Measurements from ENCODE around the gene CYB561A3. TPM values are rescaled to one million over a fixed set of nuclear protein-coding genes. Genes with fewer than 3 reads are reported as not detected.

The CYB561A3 gene
- total and polyA plus RNA-seq, 8 donors: 13.4 to 106 (median 20.8) TPM

DNA sequence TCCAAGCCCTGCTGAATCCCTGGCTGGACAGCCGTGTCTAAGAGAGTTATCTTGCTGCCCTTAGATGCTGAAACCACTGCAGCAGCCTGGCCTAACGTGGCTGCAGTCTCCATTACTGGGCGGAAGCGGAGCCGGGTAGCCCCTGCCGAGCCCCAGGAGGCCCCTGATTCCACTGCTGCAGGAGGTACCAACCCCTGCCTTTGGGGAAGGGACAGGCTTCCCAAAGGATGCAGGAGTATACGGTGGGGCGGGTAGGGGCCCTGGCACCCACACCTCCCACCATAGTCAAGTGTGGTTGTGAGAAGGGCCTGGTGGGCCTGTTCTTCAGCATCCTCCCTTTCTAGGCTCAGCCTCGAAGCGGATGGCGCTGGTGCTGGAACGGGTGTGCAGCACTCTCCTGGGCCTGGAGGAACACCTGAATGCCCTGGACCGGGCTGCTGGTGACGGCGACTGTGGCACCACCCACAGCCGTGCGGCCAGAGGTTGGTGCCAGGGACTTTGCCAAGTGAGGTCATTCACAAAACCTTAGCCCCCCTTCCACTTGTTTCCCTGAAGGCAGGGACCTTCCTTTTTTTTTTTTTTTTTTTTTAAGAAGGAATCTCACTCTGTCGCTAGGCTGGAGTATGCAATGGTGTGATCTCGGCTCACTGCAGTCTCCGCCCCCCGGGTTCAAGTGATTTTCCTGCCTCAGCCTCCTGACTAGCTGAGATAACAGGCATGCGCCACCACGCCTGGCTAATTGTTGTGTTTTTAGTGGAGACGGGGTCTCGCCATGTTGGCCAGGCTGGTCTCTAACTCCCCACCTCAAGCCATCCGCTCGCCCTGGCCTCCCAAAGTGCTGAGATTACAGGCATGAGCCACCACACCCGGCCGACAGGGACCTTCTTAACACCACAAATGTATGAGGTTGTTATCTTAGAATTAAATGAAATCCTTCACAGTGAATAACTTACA, 17.6 kb downstream of the CYB561A3 start:
- H3K27ac ChIP-seq: peak overlapping the region in 1 of 5 donors; percentile 3
- TF ChIP-seq EP300 (IDR thresholded peaks at IDR 0.05): no peak
- TF ChIP-seq POLR2AphosphoS5 (IDR thresholded peaks at IDR 0.05): no peak
- TF ChIP-seq POLR2A (IDR thresholded peaks at IDR 0.05): no peak
- TF ChIP-seq, protein P1, sequence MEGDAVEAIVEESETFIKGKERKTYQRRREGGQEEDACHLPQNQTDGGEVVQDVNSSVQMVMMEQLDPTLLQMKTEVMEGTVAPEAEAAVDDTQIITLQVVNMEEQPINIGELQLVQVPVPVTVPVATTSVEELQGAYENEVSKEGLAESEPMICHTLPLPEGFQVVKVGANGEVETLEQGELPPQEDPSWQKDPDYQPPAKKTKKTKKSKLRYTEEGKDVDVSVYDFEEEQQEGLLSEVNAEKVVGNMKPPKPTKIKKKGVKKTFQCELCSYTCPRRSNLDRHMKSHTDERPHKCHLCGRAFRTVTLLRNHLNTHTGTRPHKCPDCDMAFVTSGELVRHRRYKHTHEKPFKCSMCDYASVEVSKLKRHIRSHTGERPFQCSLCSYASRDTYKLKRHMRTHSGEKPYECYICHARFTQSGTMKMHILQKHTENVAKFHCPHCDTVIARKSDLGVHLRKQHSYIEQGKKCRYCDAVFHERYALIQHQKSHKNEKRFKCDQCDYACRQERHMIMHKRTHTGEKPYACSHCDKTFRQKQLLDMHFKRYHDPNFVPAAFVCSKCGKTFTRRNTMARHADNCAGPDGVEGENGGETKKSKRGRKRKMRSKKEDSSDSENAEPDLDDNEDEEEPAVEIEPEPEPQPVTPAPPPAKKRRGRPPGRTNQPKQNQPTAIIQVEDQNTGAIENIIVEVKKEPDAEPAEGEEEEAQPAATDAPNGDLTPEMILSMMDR (IDR thresholded peaks at IDR 0.05): no peak
- peaks cover 7 to 34% (median 26%) of the 10 kb centered on the region in 4 donors for H3K4me1 ChIP-seq
- no peak overlapping the region for H3K4me3 ChIP-seq
- intact Hi-C loops (cut with DNase I; ENCODE audit: low total_unique reads): loop anchor here (5.0 kb wide), 1 partner anchor 38 kb away; no protein-coding TSS in a partner anchor
- 88 to 94% (median 91%) methylated on average over 19 to 29 of the region's 29 CpGs for WGBS, 5 donors
- no peaks in the 10 kb centered on the region for H3K9me3 ChIP-seq
- no peaks in the 10 kb centered on the region for H3K27me3 ChIP-seq
- peaks cover 7 to 76% (median 66%) of the 10 kb centered on the region in 4 donors for H3K36me3 ChIP-seq
- DNase-seq: no peak

DNA sequence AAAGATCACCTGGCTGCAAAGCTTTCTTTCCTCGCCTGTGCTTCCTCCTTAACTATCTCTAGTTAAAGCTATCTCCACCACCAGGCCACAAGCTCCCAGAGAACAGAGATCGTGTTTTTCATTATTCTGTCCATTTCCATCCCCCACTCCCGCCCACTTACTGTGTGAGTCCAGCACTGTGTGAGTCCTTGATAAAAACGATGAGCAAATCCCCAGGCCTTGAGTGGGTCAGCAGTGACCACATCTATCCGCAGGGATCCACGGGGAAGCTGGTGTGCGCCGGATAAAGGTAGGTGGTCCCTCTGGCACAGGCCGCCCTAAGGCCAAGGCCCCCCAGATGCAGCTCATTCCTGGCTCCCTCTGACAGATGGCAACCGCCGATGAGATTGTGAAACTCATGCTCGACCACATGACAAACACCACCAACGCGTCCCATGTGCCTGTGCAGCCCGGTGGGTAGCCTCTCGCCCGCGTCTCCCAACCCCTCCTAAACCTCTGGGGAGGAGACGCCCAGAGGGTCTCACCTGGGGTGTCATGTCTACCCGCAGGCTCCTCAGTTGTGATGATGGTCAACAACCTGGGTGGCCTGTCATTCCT, 19.4 kb downstream of the CYB561A3 start:
- 91 to 95% (median 91%) methylated on average over 18 to 20 of the region's 20 CpGs for WGBS, 5 donors
- no peak for DNase-seq
- Histone ChIP-seq H3K4me1 (peaks cover 7 to 27% (median 20%) of the 10 kb centered on the region in 4 donors), H3K9me3 (no peaks in the 10 kb centered on the region), H3K27me3 (no peaks in the 10 kb centered on the region), H3K4me3 (no peak overlapping the region), H3K27ac (no peak overlapping the region), H3K36me3 (peaks cover 0 to 73% (median 62%) of the 10 kb centered on the region in 4 donors)
- no peak for TF ChIP-seq POLR2A (IDR thresholded peaks at IDR 0.05)
- no peak for TF ChIP-seq POLR2AphosphoS5 (IDR thresholded peaks at IDR 0.05)
- TF ChIP-seq, protein P1 (IDR thresholded peaks at IDR 0.05): no peak
- no peak for TF ChIP-seq EP300 (IDR thresholded peaks at IDR 0.05)
- intact Hi-C loops (cut with DNase I; ENCODE audit: low total_unique reads): loop anchor here (5.0 kb wide), 1 partner anchor 40 kb away; no protein-coding TSS in a partner anchor

DNA sequence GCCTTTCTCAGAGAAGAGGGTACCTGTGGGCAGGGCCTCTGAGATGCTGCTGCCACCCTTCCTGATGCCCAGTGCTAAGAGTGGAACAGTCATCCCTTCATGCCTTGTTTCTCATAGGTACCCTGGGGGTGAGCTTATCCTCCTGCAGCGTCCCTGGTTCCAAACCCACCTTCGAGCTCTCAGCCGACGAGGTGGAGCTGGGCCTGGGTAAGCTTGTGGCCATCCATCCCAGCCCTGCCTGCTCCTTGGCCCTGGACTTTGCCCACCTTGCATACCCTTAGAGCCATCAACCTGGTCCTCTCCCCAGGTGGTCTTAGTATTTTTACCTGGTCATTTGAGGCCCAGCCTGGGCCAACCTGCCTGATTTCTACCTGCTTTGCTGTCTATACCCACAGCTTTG, 20.0 kb downstream of the CYB561A3 start:
- H3K4me1 ChIP-seq: peaks cover 4 to 21% (median 16%) of the 10 kb centered on the region in 4 donors
- 93 to 99% (median 96%) methylated on average over 2 to 4 of the region's 4 CpGs for WGBS, 5 donors
- no peak for DNase-seq
- no peaks in the 10 kb centered on the region for H3K9me3 ChIP-seq
- H3K36me3 ChIP-seq: peaks cover 0 to 67% (median 59%) of the 10 kb centered on the region in 4 donors
- intact Hi-C loops (cut with DNase I; ENCODE audit: low total_unique reads): loop anchor here (5.0 kb wide), 1 partner anchor 41 kb away; no protein-coding TSS in a partner anchor
- no peaks in the 10 kb centered on the region for H3K27me3 ChIP-seq
- TF ChIP-seq POLR2AphosphoS5 (IDR thresholded peaks at IDR 0.05) (no peak), EP300 (IDR thresholded peaks at IDR 0.05) (no peak), POLR2A (IDR thresholded peaks at IDR 0.05) (no peak)
- TF ChIP-seq, protein P1 (IDR thresholded peaks at IDR 0.05): no peak
- H3K27ac ChIP-seq: no peak overlapping the region
- H3K4me3 ChIP-seq: no peak overlapping the region

DNA sequence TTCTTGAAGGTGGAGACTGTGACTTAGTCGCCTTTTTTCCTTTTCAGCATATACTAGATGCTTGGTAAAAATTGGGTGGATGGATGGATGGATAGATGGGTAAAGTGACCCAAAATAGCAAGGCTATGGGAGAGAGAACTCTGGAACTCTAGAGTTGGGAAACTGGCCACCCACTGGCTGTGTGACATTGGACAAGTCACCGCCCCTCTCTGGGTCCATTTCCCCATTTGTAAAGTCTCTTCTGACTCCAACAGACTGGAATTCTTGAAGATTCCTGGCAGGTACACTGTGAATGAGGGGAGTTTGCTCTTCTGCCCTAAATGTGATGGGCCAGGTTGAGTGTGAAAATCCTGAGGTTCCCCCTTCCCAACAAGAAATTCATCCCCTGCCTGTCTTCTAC, 20.7 kb downstream of the CYB561A3 start:
- Histone ChIP-seq H3K27ac (no peak overlapping the region), H3K4me3 (no peak overlapping the region), H3K4me1 (peaks cover 0 to 18% (median 15%) of the 10 kb centered on the region in 4 donors), H3K9me3 (no peaks in the 10 kb centered on the region), H3K36me3 (peaks cover 0 to 65% (median 57%) of the 10 kb centered on the region in 4 donors), H3K27me3 (no peaks in the 10 kb centered on the region)
- DNase-seq: no peak
- intact Hi-C loops (cut with DNase I; ENCODE audit: low total_unique reads): loop anchor here (5.0 kb wide), 1 partner anchor 41 kb away; no protein-coding TSS in a partner anchor
- WGBS, 5 donors: 92 to 100% (median 99%) methylated on average over 2 of the region's 2 CpGs
- TF ChIP-seq EP300 (IDR thresholded peaks at IDR 0.05) (no peak), POLR2A (IDR thresholded peaks at IDR 0.05) (no peak), POLR2AphosphoS5 (IDR thresholded peaks at IDR 0.05) (no peak)
- TF ChIP-seq, protein P1 (IDR thresholded peaks at IDR 0.05): no peak

All from stomach (tissue), 9 donors.